ENCODE data around the gene UCHL3. TPM values are rescaled to one million over a fixed set of nuclear protein-coding genes. Genes with fewer than 3 reads are reported as not detected.

UCHL3 gene
- total RNA-seq, 4 donors from 2014 or later = 42.8 to 84.3 (median 58.4) TPM

DNA sequence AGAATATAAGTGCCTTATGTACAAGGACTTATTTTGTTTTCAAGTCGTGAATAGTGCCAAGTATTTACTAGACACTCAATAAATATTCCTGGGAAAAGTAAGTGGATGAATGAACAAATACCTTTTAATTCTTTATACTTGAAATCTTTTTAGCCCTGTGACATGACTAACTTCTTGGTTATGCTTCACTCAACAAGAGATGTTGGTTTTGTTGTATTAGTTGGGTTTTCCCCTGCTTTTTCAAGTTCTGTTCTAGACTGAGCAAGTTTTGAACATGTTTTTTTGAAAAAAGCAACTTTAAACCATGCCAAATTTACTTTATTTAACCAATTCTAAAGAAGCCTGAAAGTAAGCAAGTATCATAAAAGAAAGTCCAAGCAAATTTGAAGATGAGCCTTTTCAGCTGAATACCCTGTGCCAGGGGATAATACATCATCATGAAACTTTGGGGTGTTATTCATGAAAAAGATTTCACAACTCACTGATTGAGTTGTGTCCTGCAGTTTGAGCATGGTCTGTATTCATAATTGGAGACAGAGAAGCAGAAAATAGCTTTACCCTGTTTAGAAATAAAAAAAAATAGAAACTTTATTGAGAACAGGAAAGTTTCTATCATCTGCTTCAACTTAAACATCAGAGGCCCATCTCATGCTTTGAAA is 97.7 kb downstream of the UCHL3 start:
- H3K36me3 ChIP-seq = no peaks in the 10 kb centered on the region
- peaks cover 43 to 74% of the 10 kb centered on the region in 2 donors for H3K4me1 ChIP-seq
- H3K27ac ChIP-seq = peak overlapping the region; percentile 78 to 95 (median 85)
- intact Hi-C loops (cut with DNase I) = no loop called here
- no peak overlapping the region for H3K4me3 ChIP-seq (replicated peaks in 1 of 3)
- H3K9me3 ChIP-seq = no peaks in the 10 kb centered on the region
- 28 to 44% methylated on average over 1 of the region's 1 CpG for WGBS, 2 donors
- no peaks in the 10 kb centered on the region for H3K27me3 ChIP-seq
- TF ChIP-seq POLR2A (IDR thresholded peaks at IDR 0.05) = no peak
- TF ChIP-seq, protein P1, sequence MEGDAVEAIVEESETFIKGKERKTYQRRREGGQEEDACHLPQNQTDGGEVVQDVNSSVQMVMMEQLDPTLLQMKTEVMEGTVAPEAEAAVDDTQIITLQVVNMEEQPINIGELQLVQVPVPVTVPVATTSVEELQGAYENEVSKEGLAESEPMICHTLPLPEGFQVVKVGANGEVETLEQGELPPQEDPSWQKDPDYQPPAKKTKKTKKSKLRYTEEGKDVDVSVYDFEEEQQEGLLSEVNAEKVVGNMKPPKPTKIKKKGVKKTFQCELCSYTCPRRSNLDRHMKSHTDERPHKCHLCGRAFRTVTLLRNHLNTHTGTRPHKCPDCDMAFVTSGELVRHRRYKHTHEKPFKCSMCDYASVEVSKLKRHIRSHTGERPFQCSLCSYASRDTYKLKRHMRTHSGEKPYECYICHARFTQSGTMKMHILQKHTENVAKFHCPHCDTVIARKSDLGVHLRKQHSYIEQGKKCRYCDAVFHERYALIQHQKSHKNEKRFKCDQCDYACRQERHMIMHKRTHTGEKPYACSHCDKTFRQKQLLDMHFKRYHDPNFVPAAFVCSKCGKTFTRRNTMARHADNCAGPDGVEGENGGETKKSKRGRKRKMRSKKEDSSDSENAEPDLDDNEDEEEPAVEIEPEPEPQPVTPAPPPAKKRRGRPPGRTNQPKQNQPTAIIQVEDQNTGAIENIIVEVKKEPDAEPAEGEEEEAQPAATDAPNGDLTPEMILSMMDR (IDR thresholded peaks at IDR 0.05) = no peak
- DNase-seq = no peak

DNA sequence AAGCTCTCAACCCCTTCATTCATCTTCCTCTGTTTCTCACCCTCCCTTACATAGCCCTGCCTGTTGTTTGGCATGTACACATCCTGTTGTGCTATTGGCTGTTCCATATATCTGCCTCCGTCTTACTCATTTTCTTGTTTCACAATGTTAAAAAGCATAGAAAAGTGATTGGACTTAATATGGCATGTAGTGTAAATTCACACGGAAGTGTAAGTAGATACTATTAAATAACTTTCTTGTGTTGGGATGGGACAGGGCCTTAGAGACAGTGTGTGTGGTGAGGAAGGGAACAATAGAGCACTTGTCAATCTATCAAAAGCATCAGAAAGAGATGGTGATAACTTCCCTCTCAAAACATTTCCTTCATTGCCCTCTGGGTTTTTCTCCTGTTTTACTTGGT is 98.9 kb downstream of the UCHL3 start:
- intact Hi-C loops (cut with DNase I) = no loop called here
- Histone ChIP-seq H3K27ac (peak overlapping the region; percentile 65 to 95 (median 85)), H3K4me1 (peaks cover 35 to 64% of the 10 kb centered on the region in 2 donors), H3K4me3 (replicated peaks in 1 of 3) (no peak overlapping the region), H3K36me3 (no peaks in the 10 kb centered on the region), H3K9me3 (no peaks in the 10 kb centered on the region), H3K27me3 (no peaks in the 10 kb centered on the region)
- WGBS, 2 donors = 92 to 97% methylated on average over 2 of the region's 2 CpGs
- TF ChIP-seq, protein P1 (IDR thresholded peaks at IDR 0.05) = no peak
- no peak for TF ChIP-seq POLR2A (IDR thresholded peaks at IDR 0.05)
- DNase-seq = no peak

DNA sequence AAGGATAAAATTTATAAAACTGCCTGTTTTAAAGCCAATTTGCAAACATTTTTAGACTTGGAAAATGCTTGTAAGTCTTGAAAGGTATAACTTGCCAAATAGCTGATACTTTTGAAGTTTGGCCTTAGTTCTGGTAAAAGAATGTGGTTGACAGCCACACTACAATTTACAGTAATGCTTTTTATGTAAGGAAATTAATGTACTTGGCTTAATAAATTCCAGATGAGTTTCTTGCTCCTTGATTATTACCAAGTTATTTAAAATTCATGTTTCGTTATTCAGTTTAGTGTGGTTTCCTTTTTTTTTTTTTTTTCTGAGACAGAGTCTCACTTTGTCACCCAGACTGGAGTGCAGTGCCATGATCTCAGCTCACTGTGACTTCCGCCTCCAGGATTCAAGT is 101.4 kb downstream of the UCHL3 start:
- Histone ChIP-seq H3K4me3 (replicated peaks in 1 of 3) (no peak overlapping the region), H3K27ac (peak overlapping the region in 1 of 3 donors; percentile 95), H3K36me3 (no peaks in the 10 kb centered on the region), H3K27me3 (no peaks in the 10 kb centered on the region), H3K9me3 (no peaks in the 10 kb centered on the region), H3K4me1 (peaks cover 12 to 43% of the 10 kb centered on the region in 2 donors)
- no peak for DNase-seq
- no peak for TF ChIP-seq POLR2A (IDR thresholded peaks at IDR 0.05)
- TF ChIP-seq, protein P1 (IDR thresholded peaks at IDR 0.05) = no peak
- 76 to 91% methylated on average over 2 of the region's 2 CpGs for WGBS, 2 donors
- intact Hi-C loops (cut with DNase I) = no loop called here

DNA sequence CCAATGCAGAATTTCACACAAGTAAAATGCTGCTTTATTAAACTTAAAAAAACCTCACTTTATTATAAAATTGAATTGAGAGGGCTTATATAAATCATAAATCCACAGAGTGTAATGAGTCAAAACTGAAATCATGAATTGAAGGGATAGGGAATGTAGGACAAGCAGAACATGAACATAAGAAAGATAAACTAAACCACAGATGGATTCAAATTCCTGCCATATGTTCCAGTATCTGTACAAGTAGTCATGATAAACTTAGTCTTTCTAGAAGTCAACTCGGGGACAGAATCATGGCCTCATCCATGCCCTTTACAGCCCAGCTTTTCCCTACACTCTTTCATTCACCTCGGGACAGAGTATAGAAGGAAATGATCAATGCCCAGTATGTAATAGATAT is 103.1 kb downstream of the UCHL3 start:
- no peak for DNase-seq
- intact Hi-C loops (cut with DNase I) = no loop called here
- H3K36me3 ChIP-seq = no peaks in the 10 kb centered on the region
- H3K27me3 ChIP-seq = no peaks in the 10 kb centered on the region
- 91 to 95% methylated on average over 2 of the region's 2 CpGs for WGBS, 2 donors
- H3K9me3 ChIP-seq = no peaks in the 10 kb centered on the region
- TF ChIP-seq, protein P1 (IDR thresholded peaks at IDR 0.05) = no peak
- no peak for TF ChIP-seq POLR2A (IDR thresholded peaks at IDR 0.05)
- peaks cover 4 to 28% of the 10 kb centered on the region in 2 donors for H3K4me1 ChIP-seq
- no peak overlapping the region for H3K4me3 ChIP-seq (replicated peaks in 1 of 3)
- H3K27ac ChIP-seq = no peak overlapping the region

Other genes with a start within 250 kb of the UCHL3 start
- gene TBC1D4, start 67.6 kb upstream of the UCHL3 start, total RNA-seq = 10 to 100 TPM; 42.5 to 72.6 (median 70.6) TPM
- 1,000 to 10,000 TPM in 1 of 4 donors, 100 to 1,000 TPM in 1, 10 to 100 TPM in 2; 84.6 to 1,117 (median 185) TPM for gene COMMD6, start 11.9 kb upstream of the UCHL3 start, total RNA-seq
- 100 to 1,000 TPM; 129 to 218 (median 185) TPM for gene LMO7, start 86.5 kb downstream of the UCHL3 start, total RNA-seq

All from thyroid gland (tissue), 4 donors.